Ovary (tissue), 9 donors: Measurements from ENCODE around the gene C7orf33. TPM values are rescaled to one million over a fixed set of nuclear protein-coding genes. Genes with fewer than 3 reads are reported as not detected.

Source experiments
- DNase-seq, 5 donors: peaks; one replicate each; pipeline ENCODE4 v3.0.0-alpha.2; 2019 to 2020
- H3K27ac ChIP-seq, 2 donors: fragments of 200-600 bp; one replicate each; pipeline versions ENCODE4 v1.5.1 to v1.8.0; 2019 to 2022
- H3K27me3 ChIP-seq: fragments of 200-600 bp; one replicate; pipeline ENCODE4 v1.8.0; 2022
- H3K36me3 ChIP-seq: fragments of 200-600 bp; sonication (generic); one replicate; pipeline ENCODE4 v1.5.1; 2019
- H3K4me1 ChIP-seq: one replicate; pipeline ENCODE4 v1.8.1; 2013; ENCODE audit warnings: mild to moderate bottlenecking, moderate library complexity; ENCODE audit not compliant: insufficient read depth
- H3K4me3 ChIP-seq: fragments of 200-600 bp; sonication (generic); one replicate; pipeline ENCODE4 v1.5.1; 2017
- H3K9me3 ChIP-seq, 2 donors: fragments of 200-600 bp in 1 of 2; sonication (generic) in 1 of 2; one replicate each; pipeline versions ENCODE4 v1.5.1 to v1.8.1; 2013 to 2019; ENCODE audit warnings: mild to moderate bottlenecking in 1 of 2, moderate library complexity in 1 of 2
- CTCF ChIP-seq, 3 donors: fragments of 450-650 bp in 2 of 3; fragments of 200-600 bp in 1 of 3; IDR thresholded peaks; one replicate each; pipeline versions ENCODE4 v1.5.1 to v1.8.0; 2016 to 2022; ENCODE audit warnings: antibody characterized with exemption in 3 of 3, mild to moderate bottlenecking in 1 of 3
- EP300 ChIP-seq: sonication (generic); formaldehyde crosslinking; IDR thresholded peaks from one replicate; pipeline ENCODE4 v1.6.1; 2017; ENCODE audit warnings: antibody characterized with exemption
- POLR2A ChIP-seq: fragments of 450-650 bp; IDR thresholded peaks from one replicate; pipeline ENCODE4 v1.6.1; 2017; ENCODE audit warnings: antibody characterized with exemption, mild to moderate bottlenecking, moderate library complexity
- WGBS, 3 donors: extraction: QIAGEN DNeasy Blood & Tissue Kit in 1 of 3; methylation state at CpG; one replicate each; pipeline versions ENCODE4 v1.1.5 to v1.1.7; 2013 to 2017; 5-methylcytosine and 5-hydroxymethylcytosine counted together
- intact Hi-C, 4 donors: fragments of 100-400 bp; cut with DNase I; formaldehyde crosslinking; loops; one replicate each; pipeline versions ENCODE4 v1.11.0 to v1.15.1; 2022 to 2023
- polyA plus RNA-seq, 2 donors: library from polyadenylated mRNA; stranded (reverse); fragments of 200-250 nt in 1 of 2; fragments of 350-450 nt in 1 of 2; fragmentation: Illumina TruSeq in 1 of 2; extraction: RNeasy Lipid Tissue Mini Kit (QIAGEN cat#74804) in 1 of 2; gene quantifications; one replicate each; pipeline ENCODE4 v1.2.3, GENCODE V29; 2013 to 2014
- total RNA-seq, 7 donors: library from RNA; depleted of rRNA in 2 of 7; stranded (reverse); fragments of >200 nt in 2 of 7; fragmentation: NEBNext Ultra II Directional in 3 of 7; extraction: Animal tissue kit (Norgen Biotek cat#: 25700) in 3 of 7; gene quantifications; one replicate each; pipeline versions ENCODE4 v1.1.0 to v1.2.4, GENCODE V29; 2016 to 2023
- donor health status: DM: no; HTN: no; CAD: no; lungs with moderate emphysema.
- donor health status: DM: no; HTN: no; CAD: no.
- donor health status: Bipolar disorder and iron deficiency.
- donor health status: DM: yes; HTN: yes; CAD: no.
- donor health status: DM: no; HTN: no; CAD: no.
- donor health status: DM: yes; HTN: yes; CAD: no.

Gene C7orf33
- total and polyA plus RNA-seq, 9 donors = not detected

- Histone ChIP-seq H3K36me3 (no peaks in the 10 kb centered on the region), H3K4me1 (no peaks in the 10 kb centered on the region), H3K9me3 (peaks cover 0 to 3% of the 10 kb centered on the region in 2 donors), H3K4me3 (no peak overlapping the region), H3K27me3 (no peaks in the 10 kb centered on the region), H3K27ac (no peak overlapping the region)
- no peak for DNase-seq
- WGBS, 3 donors = 47 to 56% (median 49%) methylated on average over 4 of the region's 4 CpGs
- intact Hi-C loops = no loop called here
- TF ChIP-seq POLR2A = no peak
- no peak for TF ChIP-seq EP300
- no peak for TF ChIP-seq CTCF (IDR thresholded peaks at IDR 0.05)
Observed at GRCh38 chr7:148607151-148607661, 16.6 kb downstream of the C7orf33 start.

DNA sequence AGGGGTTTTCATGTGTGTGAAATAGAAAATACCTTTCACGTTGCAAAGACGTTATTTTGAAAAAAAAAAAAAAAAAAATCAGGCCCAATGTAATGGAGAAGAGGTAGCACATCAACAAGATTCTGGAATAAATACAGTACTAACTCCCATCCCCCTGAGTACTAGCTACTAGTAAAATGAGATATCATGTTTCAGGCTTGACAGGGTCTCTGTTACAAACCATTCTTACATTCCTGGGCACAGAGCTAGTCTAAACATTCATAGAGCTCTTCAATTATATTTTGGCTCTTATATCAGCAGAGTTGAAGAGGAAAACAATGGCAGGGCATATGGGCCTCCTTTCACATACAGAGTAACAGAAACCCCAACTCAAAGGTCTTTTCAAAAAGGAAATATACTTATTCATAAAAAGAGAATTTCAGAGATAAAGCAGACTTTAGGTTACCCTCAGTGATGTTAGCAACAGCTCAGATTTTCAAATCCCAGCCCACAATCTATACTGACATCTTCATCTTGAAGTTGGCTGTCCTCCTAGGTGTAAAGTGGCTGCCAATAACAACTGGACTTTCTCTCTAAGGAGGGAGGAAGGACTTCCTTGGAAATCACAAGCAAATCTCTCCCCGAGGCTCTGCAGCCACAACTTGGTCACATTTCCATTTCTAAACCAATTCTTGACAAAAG, 18.6 kb downstream of the C7orf33 start:
- Histone ChIP-seq H3K9me3 (peaks cover 0 to 3% of the 10 kb centered on the region in 2 donors), H3K27ac (no peak overlapping the region), H3K27me3 (no peaks in the 10 kb centered on the region), H3K4me1 (no peaks in the 10 kb centered on the region), H3K36me3 (no peaks in the 10 kb centered on the region), H3K4me3 (no peak overlapping the region)
- no peak for DNase-seq
- WGBS, 3 donors = 13 to 21% (median 21%) methylated on average over 3 of the region's 3 CpGs
- TF ChIP-seq CTCF (IDR thresholded peaks at IDR 0.05) (no peak), EP300 (no peak), POLR2A (no peak)
- intact Hi-C loops = no loop called here

DNA sequence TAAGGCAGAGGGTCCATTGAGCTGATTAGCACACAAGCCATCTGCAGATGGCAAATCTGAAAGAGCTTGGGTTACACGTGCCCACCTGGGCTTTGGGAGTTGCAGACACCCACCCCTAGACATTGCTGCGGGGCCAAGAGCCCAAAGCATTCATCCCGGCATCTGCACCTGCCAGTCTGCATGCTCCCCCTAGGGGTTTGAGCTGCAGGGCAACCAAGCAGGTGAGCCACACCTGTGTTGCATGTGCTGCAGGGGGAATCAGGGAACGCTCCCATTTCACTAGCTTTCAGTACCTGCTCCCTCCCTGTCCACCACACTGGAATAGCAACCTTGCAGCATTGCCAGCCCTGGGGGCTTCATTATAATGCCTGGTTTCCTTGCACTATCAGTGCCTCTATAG, 21.1 kb downstream of the C7orf33 start:
- Histone ChIP-seq H3K4me1 (no peaks in the 10 kb centered on the region), H3K36me3 (no peaks in the 10 kb centered on the region), H3K4me3 (no peak overlapping the region), H3K27ac (no peak overlapping the region), H3K27me3 (no peaks in the 10 kb centered on the region), H3K9me3 (no peaks in the 10 kb centered on the region)
- WGBS, 3 donors = 77 to 90% (median 81%) methylated on average over 4 of the region's 4 CpGs
- DNase-seq = no peak
- intact Hi-C loops = no loop called here
- no peak for TF ChIP-seq CTCF (IDR thresholded peaks at IDR 0.05)
- no peak for TF ChIP-seq POLR2A
- TF ChIP-seq EP300 = no peak

GRCh38 chr7:148615085-148615730, 24.6 kb downstream of the C7orf33 start:
- H3K4me1 ChIP-seq = no peaks in the 10 kb centered on the region
- H3K27ac ChIP-seq = no peak overlapping the region
- H3K27me3 ChIP-seq = no peaks in the 10 kb centered on the region
- H3K36me3 ChIP-seq = no peaks in the 10 kb centered on the region
- TF ChIP-seq EP300 (no peak), CTCF (IDR thresholded peaks at IDR 0.05) (no peak), POLR2A (no peak)
- intact Hi-C loops = no loop called here
- DNase-seq = no peak
- H3K9me3 ChIP-seq = no peaks in the 10 kb centered on the region
- 73 to 75% (median 74%) methylated on average over 6 of the region's 6 CpGs for WGBS, 3 donors
- no peak overlapping the region for H3K4me3 ChIP-seq
